ENCODE measurements around the gene NFATC1.

- TF ChIP-seq POLR2A (IDR thresholded peaks at IDR 0.05) (no peak), CTCF (IDR thresholded peaks at IDR 0.05) (no peak), EP300 (IDR thresholded peaks at IDR 0.05) (no peak)
These were observed 13.6 kb downstream of the NFATC1 start for GRCh38 chr18:79409313-79409712.

All from ovary (tissue), 3 donors.